ENCODE results near the gene KLRG1. TPM values are rescaled to one million over a fixed set of nuclear protein-coding genes. Genes with fewer than 3 reads are reported as not detected.

Gene KLRG1
- total RNA-seq, 1 donor from 2014 or later, result 0.20 TPM

- no peak for DNase-seq (ENCODE audit: low read depth in 2 of 2)
Observed at GRCh38 chr12:8985213-8985754, 4.1 kb upstream of the KLRG1 start.

GRCh38 chr12:8987163-8987562 is 2.2 kb upstream of the KLRG1 start:
- no peak for DNase-seq (ENCODE audit: low read depth in 2 of 2)

GRCh38 chr12:8987685-8988084 is 1.7 kb upstream of the KLRG1 start:
- DNase-seq (ENCODE audit: low read depth in 2 of 2), result no peak

- no peak for DNase-seq (ENCODE audit: low read depth in 2 of 2)
Observed at GRCh38 chr12:8991371-8992345, 2.3 kb downstream of the KLRG1 start.

GRCh38 chr12:8993827-8994226 is 4.5 kb downstream of the KLRG1 start:
- DNase-seq (ENCODE audit: low read depth in 2 of 2), result no peak

GRCh38 chr12:8995021-8995775 is 5.9 kb downstream of the KLRG1 start:
- no peak for DNase-seq (ENCODE audit: low read depth in 2 of 2)

- peak in 1 of 2 donors; percentile 16 for DNase-seq (ENCODE audit: low read depth in 2 of 2)
Observed at GRCh38 chr12:8996682-8997405, 7.5 kb downstream of the KLRG1 start.

GRCh38 chr12:9001233-9001632 is 11.9 kb downstream of the KLRG1 start:
- DNase-seq (ENCODE audit: low read depth in 2 of 2), result no peak

- no peak for DNase-seq (ENCODE audit: low read depth in 2 of 2)
Observed at GRCh38 chr12:9002335-9002734, 13.0 kb downstream of the KLRG1 start.

- no peak for DNase-seq (ENCODE audit: low read depth in 2 of 2)
Observed at GRCh38 chr12:9022592-9022991, 33.2 kb downstream of the KLRG1 start.

GRCh38 chr12:9024512-9024911 is 35.2 kb downstream of the KLRG1 start:
- no peak for DNase-seq (ENCODE audit: low read depth in 2 of 2)

GRCh38 chr12:9027161-9028059 is 38.1 kb downstream of the KLRG1 start:
- no peak for DNase-seq (ENCODE audit: low read depth in 2 of 2)

GRCh38 chr12:9030776-9031175 is 41.4 kb downstream of the KLRG1 start:
- DNase-seq (ENCODE audit: low read depth in 2 of 2), result no peak

GRCh38 chr12:9032202-9032964 is 43.0 kb downstream of the KLRG1 start:
- no peak for DNase-seq (ENCODE audit: low read depth in 2 of 2)

GRCh38 chr12:9033265-9033887 is 44.0 kb downstream of the KLRG1 start:
- DNase-seq (ENCODE audit: low read depth in 2 of 2), result no peak

GRCh38 chr12:9034095-9034494 is 44.7 kb downstream of the KLRG1 start:
- no peak for DNase-seq (ENCODE audit: low read depth in 2 of 2)

GRCh38 chr12:9036227-9036626 is 46.9 kb downstream of the KLRG1 start:
- DNase-seq (ENCODE audit: low read depth in 2 of 2), result no peak

GRCh38 chr12:9037431-9037830 is 48.1 kb downstream of the KLRG1 start:
- no peak for DNase-seq (ENCODE audit: low read depth in 2 of 2)

- DNase-seq (ENCODE audit: low read depth in 2 of 2), result peak; percentile 57 to 58
Observed at GRCh38 chr12:9039397-9039977, 50.1 kb downstream of the KLRG1 start.
